Panc1 (cell line): ENCODE results near the gene CCDC51. TPM values are rescaled to one million over a fixed set of nuclear protein-coding genes. Genes with fewer than 3 reads are reported as not detected.

Source experiments
- ATAC-seq: fragments of 200-7000 bp; cut with Tn5 transposase; 2 replicates; pipeline ENCODE4 v1.9.1; 2020; ENCODE audit warnings: mild to moderate bottlenecking, moderate library complexity
- BruUV-seq: library from RNA; stranded (reverse); fragments of 400-500 nt; replicated peaks from 2 replicates; lab custom pipeline; 2021; lab: Mats Ljungman, UMichigan
- CTCF ChIA-PET: fragments of 300-600 bp; sonication (Branson Sonifier 250); formaldehyde crosslinking; loops from one replicate; lab custom pipeline; 2022; ENCODE audit warnings: antibody characterized with exemption; lab: Charles Lee
- POLR2A ChIA-PET: fragments of 300-600 bp; sonication (Branson Sonifier 250); formaldehyde crosslinking; loops from one replicate; lab custom pipeline; 2022; ENCODE audit warnings: antibody characterized with exemption; lab: Charles Lee
- DNase-seq: peaks from one replicate; pipeline ENCODE4 v3.0.0-alpha.2; 2010; ENCODE audit warnings: low read depth, low spot score
- H3K27ac ChIP-seq: 2 replicates; pipeline ENCODE4 v1.5.1; 2011; ENCODE audit warnings: mild to moderate bottlenecking, low read length, inconsistent platforms
- H3K27me3 ChIP-seq: fragments of 200-500 bp; sonication (Bioruptor generic); 2 replicates; pipeline ENCODE4 v1.6.0; 2014; ENCODE audit warnings: low read length, inconsistent platforms; ENCODE audit not compliant: control insufficient read depth, insufficient read depth
- H3K36me3 ChIP-seq: fragments of 200-500 bp; sonication (Bioruptor generic); 2 replicates; pipeline ENCODE4 v1.5.1; 2014; ENCODE audit warnings: inconsistent platforms, mild to moderate bottlenecking, low read length, moderate library complexity; ENCODE audit not compliant: control insufficient read depth, insufficient read depth
- H3K4me1 ChIP-seq: 2 replicates; pipeline ENCODE4 v1.5.1; 2011; ENCODE audit warnings: inconsistent platforms, mild to moderate bottlenecking, low read length, moderate library complexity; ENCODE audit not compliant: control insufficient read depth, insufficient read depth
- H3K4me3 ChIP-seq, 2 experiments: 2 replicates each; pipeline ENCODE4 v1.5.1; 2011 to 2012; ENCODE audit warnings: low read depth in 2 of 2, low read length in 2 of 2, mild to moderate bottlenecking in 2 of 2, inconsistent platforms in 1 of 2, moderate library complexity in 1 of 2
- H3K9me3 ChIP-seq: fragments of 200-500 bp; sonication (Bioruptor generic); 2 replicates; pipeline ENCODE4 v1.5.1; 2014; ENCODE audit warnings: low read depth, mild to moderate bottlenecking, inconsistent platforms, low read length, moderate library complexity; ENCODE audit not compliant: control insufficient read depth, insufficient read depth
- CTCF ChIP-seq: fragments of 450-650 bp; IDR thresholded peaks from 2 replicates; pipeline ENCODE4 v1.5.1; 2017; ENCODE audit warnings: mild to moderate bottlenecking
- POLR2AphosphoS5 ChIP-seq: IDR thresholded peaks from 2 replicates; pipeline ENCODE4 v1.6.1; 2012; ENCODE audit warnings: mild to moderate bottlenecking, low read depth, low read length, moderate library complexity
- REST ChIP-seq, 2 experiments: IDR thresholded peaks; 2 replicates each; pipeline ENCODE4 v1.6.1; 2011 to 2012; ENCODE audit warnings: low read depth in 2 of 2, control low read depth in 1 of 2, low read length in 1 of 2, mild to moderate bottlenecking in 1 of 2, moderate library complexity in 1 of 2; ENCODE audit not compliant: insufficient read depth in 1 of 2
- SIN3A ChIP-seq: IDR thresholded peaks from 2 replicates; pipeline ENCODE4 v1.6.1; 2012; ENCODE audit warnings: low read depth, mild to moderate bottlenecking, low read length, moderate library complexity, borderline replicate concordance; ENCODE audit not compliant: insufficient read depth
- TCF7L2 ChIP-seq: IDR thresholded peaks from 2 replicates; pipeline ENCODE4 v1.6.1; 2011; ENCODE audit warnings: mild to moderate bottlenecking, low read depth, low read length, inconsistent platforms
- in situ Hi-C: cut with HindIII; loops from 2 replicates; pipeline ENCODE4 v1.10.0; 2016; ENCODE audit warnings: low sequenced_read_pairs, low pct_unique_long_range_greater_than_20kb
- intact Hi-C: fragments of 100-400 bp; cut with micrococcal nuclease; formaldehyde crosslinking; loops from one replicate; pipeline ENCODE4 v1.10.0; 2022; ENCODE audit not compliant: unreplicated experiment
- total RNA-seq: library from RNA; stranded (reverse); gene quantifications from one replicate; pipeline ENCODE4 v1.2.1, GENCODE V29; 2021; ENCODE audit not compliant: unreplicated experiment

The CCDC51 gene
- total RNA-seq, 1 experiment from 2014 or later, result 11.9 TPM

- intact Hi-C loops (no loop called here), in situ Hi-C loops (no loop called here)
- ChIA-PET POLR2A (no interaction called here), CTCF (no interaction called here)
- Histone ChIP-seq H3K27me3 (no peaks in the 10 kb centered on the region), H3K4me3 (no peak overlapping the region), H3K27ac (no peak overlapping the region), H3K9me3 (no peaks in the 10 kb centered on the region), H3K4me1 (no peaks in the 10 kb centered on the region), H3K36me3 (no peaks in the 10 kb centered on the region)
- DNase-seq, result no peak
- TF ChIP-seq SIN3A, result no peak
- TF ChIP-seq POLR2AphosphoS5, result no peak
- no peak for TF ChIP-seq CTCF
- no peak for TF ChIP-seq REST (IDR thresholded peaks at IDR 0.05; ENCODE audit: insufficient read depth in 1 of 2, low read depth in 2 of 2, low read length in 1 of 2)
- TF ChIP-seq TCF7L2, result no peak
- BruUV-seq, result no TSS peak
- ATAC-seq, result no peak
These were observed 24.5 kb downstream of the CCDC51 start for GRCh38 chr3:48415251-48415953.

DNA sequence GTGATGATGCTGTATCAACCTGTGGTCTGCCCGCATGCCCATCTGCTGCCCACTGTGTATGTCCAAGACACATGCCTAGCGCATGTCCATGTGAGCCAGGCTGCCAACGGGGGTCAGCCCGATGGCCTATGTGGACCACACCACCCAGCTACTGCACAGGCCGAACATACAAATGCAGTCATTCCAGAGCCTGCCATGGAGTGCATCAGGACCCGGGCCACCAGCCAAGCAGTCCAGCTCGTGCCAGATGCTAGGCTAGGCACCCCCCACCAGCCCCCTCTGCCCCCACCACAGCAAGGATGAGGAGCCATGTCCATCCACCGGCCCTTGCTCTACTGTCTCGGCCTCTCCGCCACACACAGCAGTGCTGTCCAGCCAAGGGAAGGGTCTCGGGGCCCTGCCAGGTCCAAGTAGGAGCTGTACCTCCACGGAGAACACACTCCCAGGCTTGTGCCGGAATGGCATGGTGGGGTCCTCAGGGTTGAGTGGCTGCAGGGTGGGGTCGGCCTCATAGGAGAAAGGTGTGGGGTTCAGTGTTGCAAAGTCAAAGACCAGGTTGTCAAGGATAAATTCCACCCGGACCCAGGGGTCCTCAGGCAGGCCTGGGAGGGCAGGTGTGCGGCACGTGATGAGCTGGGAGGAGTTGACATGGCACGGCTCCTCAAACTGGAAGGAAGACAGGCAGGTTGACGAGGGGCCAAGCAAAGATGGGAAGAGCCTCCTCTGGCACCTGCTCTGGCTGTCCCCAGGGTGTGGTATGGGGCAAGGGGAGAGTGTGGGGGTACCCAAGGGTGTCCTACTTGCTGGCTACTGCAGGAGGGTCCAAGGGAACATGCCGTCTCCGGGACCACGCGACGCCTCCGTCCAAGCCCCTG is 25.3 kb downstream of the CCDC51 start:
- in situ Hi-C loops, result no loop called here
- Histone ChIP-seq H3K4me3 (no peak overlapping the region), H3K4me1 (no peaks in the 10 kb centered on the region), H3K9me3 (no peaks in the 10 kb centered on the region), H3K36me3 (no peaks in the 10 kb centered on the region), H3K27ac (no peak overlapping the region), H3K27me3 (no peaks in the 10 kb centered on the region)
- no TSS peak for BruUV-seq
- TF ChIP-seq CTCF (no peak), POLR2AphosphoS5 (no peak), REST (IDR thresholded peaks at IDR 0.05; ENCODE audit: insufficient read depth in 1 of 2, low read depth in 2 of 2, low read length in 1 of 2) (no peak), SIN3A (no peak), TCF7L2 (no peak)
- DNase-seq (no peak), ATAC-seq (no peak)
- intact Hi-C loops, result no loop called here
- ChIA-PET CTCF (interaction anchor here (0.6 to 0.7 kb wide), 2 partner anchors 14 to 59 kb away, joined by 3 read pairs; no protein-coding TSS in a partner anchor), POLR2A (no interaction called here)
